ENCODE data around the gene MTAP. TPM values are rescaled to one million over a fixed set of nuclear protein-coding genes. Genes with fewer than 3 reads are reported as not detected.

Gene MTAP
- total and polyA plus RNA-seq, 2 experiments from 2014 or later = 29.8 to 44.8 TPM

DNA sequence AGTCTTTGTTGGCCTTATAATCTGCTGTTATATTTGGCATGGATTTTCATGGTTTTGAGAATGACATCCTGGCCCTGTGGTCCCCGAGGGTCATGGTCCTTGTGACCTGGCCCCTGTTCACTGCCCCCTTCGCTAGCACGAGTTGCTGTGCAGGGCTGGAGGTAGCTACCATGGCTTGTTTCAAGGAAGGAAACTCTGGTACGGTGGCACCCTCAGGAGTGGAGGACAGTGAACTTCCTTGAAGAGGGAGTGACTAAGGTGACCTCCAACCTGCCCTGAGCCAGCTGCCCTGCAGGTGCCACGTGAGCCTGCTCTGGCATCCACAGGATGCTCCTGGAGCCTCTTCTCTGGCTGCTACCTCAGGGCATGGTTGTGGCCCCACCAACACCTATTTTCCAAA, 62.1 kb downstream of the MTAP start:
- Histone ChIP-seq H3F3A (ENCODE audit: insufficient read depth) (peaks cover 14% of the 10 kb centered on the region; the same call in 1 of the 2 replicates), H3K4me3 (no peak overlapping the region), H3K4me1 (ENCODE audit: insufficient read depth) (peaks cover 6% of the 10 kb centered on the region; the same call in 1 of the 2 replicates), H3K27me3 (replicated peaks; ENCODE audit: insufficient read depth) (no peaks in the 10 kb centered on the region), H3K9me3 (ENCODE audit: low read depth) (no peaks in the 10 kb centered on the region), H2AFZ (no peak overlapping the region), H3K36me3 (ENCODE audit: low read depth) (peaks cover 67% of the 10 kb centered on the region), H3K9ac (no peak overlapping the region), H3K4me2 (ENCODE audit: unreplicated experiment) (no peak overlapping the region), H3K9me2 (ENCODE audit: insufficient read depth) (no peaks in the 10 kb centered on the region), H3K27ac (no peak overlapping the region), H3K79me2 (ENCODE audit: insufficient read depth) (peaks cover 4% of the 10 kb centered on the region; the same call in 1 of the 2 replicates), H4K20me1 (ENCODE audit: insufficient read depth) (no peaks in the 10 kb centered on the region)
- TF ChIP-seq EZH2phosphoT487 (IDR thresholded peaks at IDR 0.05; ENCODE audit: insufficient read depth, low read depth) (no peak), EZH2 (IDR thresholded peaks at IDR 0.05; ENCODE audit: insufficient read depth, poor library complexity, severe bottlenecking) (no peak)
- no peak for DNase-seq
- WGBS, 2 experiments (ENCODE audit: low coverage in 1 of 2, low lambda C conversion rate in 2 of 2, missing lambda C conversion rate in 2 of 2) = 88 to 90% methylated on average over 5 of the region's 5 CpGs
- in situ Hi-C loops (cut with MboI) = no loop called here

DNA sequence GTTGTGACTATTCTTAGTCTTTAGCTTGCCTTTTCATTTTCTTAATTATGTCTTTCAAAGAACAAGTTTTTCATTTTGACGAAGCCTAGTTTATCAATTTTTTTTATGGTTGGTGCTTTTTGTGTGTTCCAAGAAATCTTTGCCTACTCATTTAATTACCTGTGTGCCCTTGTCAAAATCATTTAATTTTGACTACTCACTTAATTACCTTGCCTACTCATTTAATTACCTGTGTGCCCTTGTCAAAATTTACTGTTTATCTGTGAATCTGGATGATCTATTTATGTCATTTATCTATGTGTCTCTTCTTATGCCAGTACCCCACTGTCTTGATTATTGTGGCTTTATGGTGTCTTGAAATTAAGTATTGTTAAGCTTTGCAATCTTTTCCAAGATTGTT, 63.9 kb downstream of the MTAP start:
- Histone ChIP-seq H3K9ac (no peak overlapping the region), H3K9me3 (ENCODE audit: low read depth) (no peaks in the 10 kb centered on the region), H2AFZ (no peak overlapping the region), H3K27me3 (replicated peaks; ENCODE audit: insufficient read depth) (no peaks in the 10 kb centered on the region), H3K4me1 (ENCODE audit: insufficient read depth) (peaks cover 6% of the 10 kb centered on the region; the same call in 1 of the 2 replicates), H3F3A (ENCODE audit: insufficient read depth) (peaks cover 14% of the 10 kb centered on the region; the same call in 1 of the 2 replicates), H3K79me2 (ENCODE audit: insufficient read depth) (no peaks in the 10 kb centered on the region; the same call in 1 of the 2 replicates), H4K20me1 (ENCODE audit: insufficient read depth) (no peaks in the 10 kb centered on the region), H3K9me2 (ENCODE audit: insufficient read depth) (no peaks in the 10 kb centered on the region), H3K36me3 (ENCODE audit: low read depth) (peaks cover 50% of the 10 kb centered on the region), H3K27ac (no peak overlapping the region), H3K4me2 (ENCODE audit: unreplicated experiment) (no peak overlapping the region), H3K4me3 (no peak overlapping the region)
- in situ Hi-C loops (cut with MboI) = no loop called here
- 93 to 96% methylated on average over 1 of the region's 1 CpG for WGBS, 2 experiments (ENCODE audit: low coverage in 1 of 2, low lambda C conversion rate in 2 of 2, missing lambda C conversion rate in 2 of 2)
- TF ChIP-seq EZH2 (IDR thresholded peaks at IDR 0.05; ENCODE audit: insufficient read depth, poor library complexity, severe bottlenecking) (no peak), EZH2phosphoT487 (IDR thresholded peaks at IDR 0.05; ENCODE audit: insufficient read depth, low read depth) (no peak)
- no peak for DNase-seq

DNA sequence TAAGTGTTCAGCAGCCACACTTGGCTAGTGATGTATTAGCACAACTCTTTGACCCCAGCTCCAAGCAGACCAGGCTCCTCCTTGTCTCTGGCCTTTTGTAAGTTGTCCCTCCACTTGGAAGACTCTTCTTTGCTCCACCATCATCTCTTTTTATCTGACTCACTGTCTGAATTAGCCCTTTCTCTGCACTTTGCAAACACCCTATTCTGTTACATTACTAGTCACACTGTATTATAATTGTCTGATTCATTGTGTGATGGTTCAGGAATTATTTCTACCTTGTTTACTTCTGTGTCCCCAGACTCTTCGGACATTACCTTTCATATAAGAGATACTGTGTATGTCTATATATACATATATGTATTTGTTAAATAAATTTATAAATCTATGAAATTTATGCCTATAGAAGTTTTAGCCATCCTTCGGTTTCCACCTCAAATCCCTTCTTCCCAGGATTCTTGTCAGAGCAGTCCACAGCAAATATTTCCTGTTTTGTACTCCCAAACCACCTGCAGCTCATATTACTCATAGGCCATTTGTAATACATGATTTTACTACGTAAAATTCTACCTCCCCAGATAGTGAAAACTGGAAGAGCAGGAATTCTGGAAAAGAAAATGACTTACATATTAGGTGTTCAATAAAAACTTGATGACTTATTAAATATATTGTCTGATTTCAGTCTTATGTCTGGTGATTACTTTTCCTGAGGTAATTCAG, 69.0 kb downstream of the MTAP start:
- in situ Hi-C loops (cut with MboI) = no loop called here
- H3K27ac ChIP-seq = no peak overlapping the region

DNA sequence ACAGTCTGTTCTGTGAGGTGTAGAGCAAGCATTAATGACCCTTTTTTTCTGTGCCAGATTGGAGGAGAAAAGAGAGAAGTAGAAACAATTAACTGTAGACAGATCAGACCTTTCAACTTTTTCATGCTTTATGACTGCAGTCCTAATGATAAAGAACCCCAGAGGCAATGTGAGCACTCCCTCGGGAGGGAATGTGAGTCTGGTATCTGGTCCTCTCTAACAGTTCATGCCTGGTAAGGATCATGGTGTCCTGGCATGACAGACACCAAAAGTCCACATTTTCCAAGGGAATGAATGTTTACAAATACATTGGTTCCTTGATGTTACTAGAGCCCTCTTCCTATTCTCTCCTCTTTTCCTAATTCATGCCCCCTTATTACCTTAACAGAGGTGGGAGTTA, 70.3 kb downstream of the MTAP start:
- no peak for TF ChIP-seq EZH2 (IDR thresholded peaks at IDR 0.05; ENCODE audit: insufficient read depth, poor library complexity, severe bottlenecking)
- no peak for TF ChIP-seq EZH2phosphoT487 (IDR thresholded peaks at IDR 0.05; ENCODE audit: insufficient read depth, low read depth)
- Histone ChIP-seq H3K4me1 (ENCODE audit: insufficient read depth) (peaks cover 12% of the 10 kb centered on the region), H3K4me3 (no peak overlapping the region), H2AFZ (no peak overlapping the region), H3K9me2 (ENCODE audit: insufficient read depth) (no peaks in the 10 kb centered on the region), H3K9me3 (ENCODE audit: low read depth) (no peaks in the 10 kb centered on the region), H3K27ac (no peak overlapping the region), H3K79me2 (ENCODE audit: insufficient read depth) (peaks cover 28% of the 10 kb centered on the region), H3K4me2 (ENCODE audit: unreplicated experiment) (no peak overlapping the region), H3K36me3 (ENCODE audit: low read depth) (peaks cover 13% of the 10 kb centered on the region), H3F3A (ENCODE audit: insufficient read depth) (peaks cover 26% of the 10 kb centered on the region), H3K9ac (no peak overlapping the region), H3K27me3 (replicated peaks; ENCODE audit: insufficient read depth) (no peaks in the 10 kb centered on the region), H4K20me1 (ENCODE audit: insufficient read depth) (no peaks in the 10 kb centered on the region)
- no peak for DNase-seq
- 36 to 52% methylated on average over 1 of the region's 1 CpG for WGBS, 2 experiments (ENCODE audit: low coverage in 1 of 2, low lambda C conversion rate in 2 of 2, missing lambda C conversion rate in 2 of 2)
- in situ Hi-C loops (cut with MboI) = no loop called here

More for the DNA sequence above, 69.0 kb downstream of the MTAP start:
- WGBS, 2 experiments (ENCODE audit: low coverage in 1 of 2, low lambda C conversion rate in 2 of 2, missing lambda C conversion rate in 2 of 2) = 95 to 96% methylated on average over 3 of the region's 3 CpGs
- Histone ChIP-seq H3K4me2 (ENCODE audit: unreplicated experiment) (no peak overlapping the region), H3K79me2 (ENCODE audit: insufficient read depth) (peaks cover 15% of the 10 kb centered on the region), H3K36me3 (ENCODE audit: low read depth) (peaks cover 21% of the 10 kb centered on the region), H3K4me3 (no peak overlapping the region), H3K4me1 (ENCODE audit: insufficient read depth) (peaks cover 12% of the 10 kb centered on the region), H3K9me3 (ENCODE audit: low read depth) (no peaks in the 10 kb centered on the region), H3K9ac (no peak overlapping the region), H3K9me2 (ENCODE audit: insufficient read depth) (no peaks in the 10 kb centered on the region), H4K20me1 (ENCODE audit: insufficient read depth) (no peaks in the 10 kb centered on the region), H3K27me3 (replicated peaks; ENCODE audit: insufficient read depth) (no peaks in the 10 kb centered on the region), H3F3A (ENCODE audit: insufficient read depth) (peaks cover 26% of the 10 kb centered on the region), H2AFZ (no peak overlapping the region)
- no peak for DNase-seq
- TF ChIP-seq EZH2phosphoT487 (IDR thresholded peaks at IDR 0.05; ENCODE audit: insufficient read depth, low read depth) (no peak), EZH2 (IDR thresholded peaks at IDR 0.05; ENCODE audit: insufficient read depth, poor library complexity, severe bottlenecking) (no peak)
